OCI-M2 (cell line): ENCODE measurements around the gene MPV17L.
"Not testable (repeated sequence)": the region's sequence is repeated elsewhere in the genome, so short reads cannot be mapped to it uniquely, and the experiment has no call there.

Experiments
- DNase-seq: peaks from one replicate; lab custom pipeline; 2025; ENCODE audit not compliant: unreplicated experiment; lab: John Stamatoyannopoulos, UW

Gene MPV17L

DNA sequence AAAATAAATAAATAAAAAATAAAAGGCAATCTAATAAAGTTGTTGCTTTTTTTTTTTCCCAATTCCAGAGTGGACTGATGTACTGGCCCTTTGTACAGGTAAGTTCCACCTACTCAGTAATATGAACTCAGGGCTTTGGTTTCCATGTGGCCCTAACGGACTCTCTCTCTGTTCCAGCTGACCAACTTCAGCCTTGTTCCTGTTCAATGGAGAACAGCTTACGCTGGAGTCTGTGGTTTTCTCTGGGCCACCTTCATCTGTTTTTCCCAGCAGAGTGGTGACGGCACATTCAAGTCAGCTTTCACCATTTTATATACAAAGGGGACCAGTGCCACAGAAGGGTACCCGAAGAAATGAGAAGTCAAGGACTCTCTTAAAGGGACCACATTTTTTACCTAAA is 12.2 kb downstream of the MPV17L start:
- not testable (repeated sequence) for DNase-seq

DNA sequence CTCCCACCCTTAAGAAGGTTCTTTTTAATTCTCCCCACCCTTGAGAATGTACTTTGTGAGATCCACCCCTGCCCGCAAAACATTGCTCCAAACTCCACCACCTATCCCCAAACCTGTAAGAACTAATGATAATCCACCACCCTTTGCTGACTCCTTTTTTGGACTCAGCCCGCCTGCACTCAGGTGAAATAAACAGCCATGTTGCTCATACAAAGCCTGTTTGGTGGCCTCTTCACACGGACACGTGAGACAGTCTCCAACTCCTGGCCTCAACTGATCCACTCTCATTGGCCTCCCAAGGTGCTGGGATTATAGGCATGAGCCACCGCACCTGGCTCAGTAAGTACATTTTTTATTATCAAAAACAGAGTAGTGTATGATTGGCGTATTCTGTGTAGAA is 13.9 kb downstream of the MPV17L start:
- not testable (repeated sequence) for DNase-seq

DNA sequence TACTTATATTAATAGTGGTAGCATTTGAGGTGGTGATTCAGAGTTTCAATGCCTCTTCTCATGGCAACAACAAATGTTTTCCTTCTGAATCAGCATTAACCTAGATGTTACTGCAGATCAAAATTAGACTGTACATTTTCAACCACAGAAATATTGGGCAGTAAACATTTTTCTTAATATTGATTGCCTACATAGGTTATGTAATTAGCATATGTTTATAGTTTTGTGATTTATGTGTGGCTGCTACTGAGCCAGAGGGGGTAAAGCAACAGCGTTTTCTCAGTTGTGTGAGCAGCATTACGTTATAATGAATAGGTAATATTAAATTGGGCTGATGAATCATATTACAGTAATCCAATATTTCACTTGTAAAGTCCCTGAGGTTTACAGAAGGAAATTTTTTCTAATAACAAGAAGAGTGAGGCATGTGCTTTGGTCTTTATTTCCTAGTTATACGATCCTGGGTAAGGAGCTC is 20.0 kb downstream of the MPV17L start:
- no peak for DNase-seq

DNA sequence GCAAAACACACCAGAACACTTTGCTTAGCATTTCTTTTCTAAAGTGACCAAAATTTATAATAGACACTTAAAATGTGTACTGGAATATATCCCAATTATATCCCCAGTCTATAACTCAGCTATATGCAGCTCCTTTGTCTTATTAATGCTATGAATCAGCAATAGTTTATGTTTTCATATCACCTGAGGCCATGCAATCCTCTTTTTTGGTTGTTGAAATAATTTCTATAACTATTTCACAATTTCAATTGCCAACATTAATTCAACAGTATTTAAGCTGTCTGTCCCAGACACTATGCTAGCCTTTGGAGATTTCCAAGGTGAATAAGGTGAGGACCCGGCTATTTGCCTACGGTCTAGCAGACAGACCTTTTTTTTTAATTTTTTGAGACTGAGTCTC is 21.6 kb downstream of the MPV17L start:
- no peak for DNase-seq

DNA sequence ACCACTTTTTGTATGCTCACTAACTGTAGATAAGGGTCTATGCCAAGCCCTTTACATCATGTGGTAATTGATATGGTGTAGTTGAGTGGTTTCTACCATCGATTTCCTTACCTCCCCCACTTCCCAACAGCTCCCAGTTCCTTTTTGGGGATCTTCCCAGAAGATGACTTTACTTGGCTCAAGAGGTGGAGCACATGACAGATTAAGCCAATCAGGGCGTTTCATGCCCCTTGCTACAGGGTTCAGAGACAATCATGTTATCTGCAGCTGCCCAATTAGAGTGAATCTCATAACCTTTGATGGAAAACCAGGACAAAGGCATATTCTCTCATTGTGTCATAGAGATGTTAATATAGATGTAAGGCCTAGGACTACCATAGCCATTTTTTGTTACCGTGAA is 22.7 kb downstream of the MPV17L start:
- DNase-seq, result no peak

DNA sequence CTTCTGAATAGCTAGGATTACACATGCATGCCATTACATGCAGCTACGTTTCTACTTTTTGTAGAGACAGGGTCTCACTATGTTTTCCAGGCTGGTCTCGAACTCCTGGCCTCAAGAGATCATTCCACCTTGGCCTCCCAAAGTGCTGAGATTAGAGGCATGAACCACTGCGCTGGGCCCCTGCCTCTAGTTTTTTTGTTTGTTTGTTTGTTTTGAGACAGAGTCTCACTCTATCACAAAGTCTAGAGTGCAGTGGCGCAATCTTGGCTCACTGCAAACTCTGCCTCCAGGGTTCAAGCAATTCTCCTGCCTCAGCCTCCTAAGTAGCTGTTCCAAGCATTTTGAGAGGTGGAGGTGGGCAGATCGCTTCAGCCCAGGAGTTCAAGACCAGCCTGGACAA is 26.1 kb downstream of the MPV17L start:
- DNase-seq, result not testable (repeated sequence)

DNA sequence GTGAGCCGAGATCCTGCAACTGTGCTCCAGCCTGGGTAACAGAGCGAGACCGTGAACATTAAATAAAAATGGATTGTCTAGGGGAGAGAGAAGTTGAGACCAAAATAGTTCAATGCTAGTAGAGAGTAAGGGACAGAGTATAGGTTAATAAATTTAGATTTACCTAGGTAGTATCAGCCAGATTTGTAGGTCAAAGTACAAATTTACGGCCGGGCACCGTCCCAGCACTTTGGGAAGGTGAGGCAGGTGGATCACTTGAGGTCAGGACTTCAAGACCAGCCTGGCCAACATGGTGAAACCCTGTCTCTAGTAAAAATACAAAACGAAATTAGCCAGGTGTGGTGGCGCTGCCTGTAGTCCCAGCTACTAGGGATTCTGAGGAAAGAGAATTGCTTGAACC is 26.7 kb downstream of the MPV17L start:
- DNase-seq, result no peak

DNA sequence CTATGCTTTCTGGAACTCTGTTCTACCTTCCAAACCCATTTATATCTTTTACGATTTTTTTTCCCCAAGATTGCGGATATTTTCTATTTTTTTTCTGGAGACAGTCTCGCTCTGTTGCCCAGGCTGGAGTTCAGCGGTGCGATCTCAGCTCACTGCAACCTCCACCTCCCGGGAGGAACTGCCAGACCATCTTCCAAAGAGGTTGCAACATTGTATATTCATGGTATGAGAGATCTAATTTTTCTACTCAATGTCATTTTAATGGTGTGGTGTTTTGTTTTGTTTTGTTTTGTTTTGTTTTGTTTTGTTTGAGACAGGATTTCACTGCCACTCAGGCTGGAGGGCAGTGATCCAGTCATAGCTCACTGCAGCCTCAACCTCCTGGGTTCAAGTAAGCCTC is 30.3 kb downstream of the MPV17L start:
- DNase-seq, result no peak

DNA sequence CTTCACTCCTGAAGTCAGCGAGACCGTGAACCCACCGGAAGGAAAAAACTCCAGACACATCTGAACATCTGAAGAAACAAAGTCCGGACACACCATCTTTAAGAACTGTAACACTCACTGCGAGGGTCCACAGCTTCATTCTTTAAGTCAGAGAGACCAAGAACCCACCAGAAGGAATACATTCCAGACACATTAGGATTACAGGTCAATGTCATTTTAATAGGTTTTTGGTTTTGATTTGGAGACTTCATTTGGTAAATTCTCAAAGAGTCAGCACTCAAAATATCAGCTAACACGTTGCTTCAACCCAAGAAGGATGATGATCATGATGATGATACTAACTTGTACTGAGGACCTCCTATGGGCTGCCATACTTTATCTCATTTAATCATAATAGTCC is 31.2 kb downstream of the MPV17L start:
- no peak for DNase-seq

DNA sequence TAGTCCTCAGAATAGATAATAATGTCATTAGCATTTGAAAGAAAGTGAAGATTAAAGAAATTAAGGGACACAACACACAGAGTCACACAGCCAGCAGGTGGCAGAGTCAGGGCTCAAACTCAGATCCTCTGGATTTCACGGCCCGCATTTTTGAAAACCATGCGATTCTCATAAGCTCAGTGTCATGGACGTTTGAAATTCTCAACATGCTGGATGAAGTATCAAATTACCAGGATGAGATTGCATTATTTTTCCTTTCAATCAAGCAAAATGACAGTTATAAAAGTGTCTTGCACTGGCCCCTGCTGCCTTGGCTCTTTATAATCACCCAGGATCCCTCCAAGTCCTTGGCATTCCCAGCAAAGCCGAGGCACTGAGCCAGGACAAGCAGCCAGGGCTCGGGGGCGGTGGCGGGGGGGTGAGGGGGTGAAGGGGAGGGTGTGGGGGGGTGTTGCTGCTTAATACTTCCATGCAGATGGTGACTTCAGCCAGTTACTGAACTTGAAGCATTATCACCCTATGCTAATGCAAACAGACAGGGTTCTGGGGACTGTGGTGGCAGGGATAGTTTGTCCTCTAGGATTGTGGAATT is 32.2 kb downstream of the MPV17L start:
- no peak for DNase-seq

DNA sequence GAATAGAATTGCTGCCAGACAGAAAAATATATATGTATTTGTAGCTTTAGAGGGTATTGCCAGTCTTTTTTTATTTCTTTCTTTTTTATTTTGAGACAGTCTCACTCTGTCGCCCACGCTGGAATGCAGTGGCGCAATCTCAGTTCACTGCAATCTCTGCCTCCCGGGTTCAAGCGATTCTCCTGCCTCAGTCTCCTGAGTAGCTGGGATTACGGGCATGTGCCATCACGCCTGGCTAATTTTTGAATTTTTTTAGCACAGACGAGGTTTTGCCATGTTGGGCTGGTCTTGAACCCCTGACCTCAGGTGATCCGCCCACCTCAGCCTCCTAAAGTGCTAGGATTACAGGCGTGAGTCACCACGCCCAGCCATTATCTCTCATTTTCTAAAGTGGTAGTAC is 35.3 kb downstream of the MPV17L start:
- DNase-seq, result not testable (repeated sequence)

DNA sequence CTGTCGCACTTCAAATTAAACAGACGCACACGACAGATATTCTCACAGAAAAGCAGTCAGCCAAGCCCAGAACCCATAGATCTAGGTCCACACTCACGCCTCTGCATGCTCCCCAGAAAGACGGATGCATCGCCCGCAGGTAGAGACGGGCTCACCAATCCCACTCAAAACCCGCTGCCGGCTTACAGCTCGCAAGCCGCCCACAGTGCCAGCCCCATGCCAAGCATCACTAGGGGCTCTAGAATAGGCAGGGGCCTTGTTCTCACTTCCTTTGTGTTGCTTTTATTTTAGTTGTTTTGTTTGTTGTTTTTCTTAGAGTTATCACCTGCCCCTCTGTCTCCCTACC is 38.5 kb downstream of the MPV17L start:
- DNase-seq, result no peak

DNA sequence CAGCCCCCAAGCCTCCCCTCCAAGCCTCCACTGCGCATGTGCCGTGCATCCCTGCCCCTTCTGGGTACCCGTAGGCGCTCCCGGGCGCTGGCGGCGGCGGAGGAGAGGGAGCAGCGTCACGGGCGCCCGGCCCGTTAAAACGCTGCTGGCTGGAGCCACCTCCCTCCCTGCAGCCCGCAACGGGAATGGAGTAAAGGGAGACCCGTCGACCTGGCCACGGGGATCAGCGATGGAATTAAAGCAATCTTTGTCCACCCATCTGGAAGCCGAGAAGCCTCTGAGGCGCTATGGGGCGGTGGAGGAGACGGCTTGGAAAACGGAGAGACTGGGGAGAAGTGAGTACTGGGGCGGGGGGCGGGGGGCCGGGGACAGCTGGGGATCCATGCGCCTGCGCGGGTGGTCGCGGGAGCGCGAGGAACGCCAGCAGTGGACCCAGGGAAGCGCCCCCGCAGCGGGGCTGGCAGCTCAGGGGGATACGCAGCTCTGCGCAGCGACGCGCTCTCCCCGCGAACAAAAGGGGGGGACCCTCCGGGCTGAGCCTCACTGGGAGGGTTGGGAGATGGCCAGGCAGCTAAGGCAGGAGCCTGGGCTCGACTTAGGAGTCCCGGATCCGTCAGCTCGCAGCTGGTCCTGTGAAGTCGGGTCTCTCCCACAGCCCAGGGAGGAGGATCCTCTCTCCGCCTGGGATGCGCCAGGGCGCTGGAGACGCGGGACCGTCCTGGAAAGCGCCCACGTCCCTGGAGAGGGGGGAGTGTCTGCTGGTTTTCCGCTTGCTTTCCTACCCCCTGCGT is 39.1 kb downstream of the MPV17L start, which contains the start of gene BMERB1:
TSS of gene BMERB1 (plus strand) at position 164 of the 791 bp plus-strand sequence. CDS start at position 230, 66 bp downstream.
- no peak for DNase-seq

DNA sequence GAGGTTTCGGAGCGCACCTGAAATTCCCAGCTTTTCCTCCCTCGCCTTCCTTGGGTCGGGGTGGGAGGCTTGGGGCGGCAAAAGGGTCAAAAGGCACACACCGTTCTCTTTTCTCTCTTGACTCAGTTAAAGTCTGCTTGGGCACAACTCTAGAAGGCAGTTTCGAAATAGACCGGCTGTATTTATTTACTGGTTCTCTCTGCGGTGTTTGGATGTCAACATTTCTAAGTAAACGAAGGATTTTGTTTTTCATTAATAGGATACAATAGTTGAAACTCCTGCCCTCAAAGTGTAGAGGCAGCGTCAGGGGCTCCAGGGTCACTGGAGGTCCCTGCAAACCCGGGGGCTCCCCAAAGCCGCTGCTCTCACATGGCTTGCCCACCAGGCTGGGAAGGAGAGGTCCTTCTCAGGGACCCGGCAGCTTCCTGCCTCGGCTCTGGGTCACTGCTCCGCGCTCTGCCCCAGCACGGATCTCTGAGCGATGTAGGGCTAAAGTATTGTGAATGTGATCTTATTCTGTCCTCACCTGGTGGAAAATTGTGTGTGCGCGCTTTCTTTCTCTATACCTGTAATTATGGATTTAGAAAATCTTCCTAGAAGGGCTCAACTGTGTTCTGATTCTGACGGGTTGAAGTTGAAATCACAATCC is 39.8 kb downstream of the MPV17L start:
- no peak for DNase-seq

DNA sequence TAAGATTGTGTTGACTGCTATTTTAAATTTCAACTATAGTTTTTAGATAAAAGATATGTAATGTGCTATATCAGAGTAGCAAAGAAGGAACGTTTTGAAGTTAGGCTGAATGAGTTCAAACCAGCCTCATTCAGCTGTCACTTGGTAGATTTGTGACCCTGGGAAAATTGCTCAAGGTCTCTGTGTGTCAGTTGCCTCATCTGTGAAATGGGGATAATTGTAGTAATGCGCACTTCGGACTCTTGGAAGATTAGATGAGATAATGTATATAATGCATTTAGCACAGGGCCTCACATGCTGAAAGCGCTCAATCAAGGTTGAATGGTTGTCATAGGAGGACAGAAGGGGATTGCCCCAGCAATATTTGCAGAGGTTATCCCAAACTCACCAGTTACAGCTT is 43.5 kb downstream of the MPV17L start:
- DNase-seq, result no peak

DNA sequence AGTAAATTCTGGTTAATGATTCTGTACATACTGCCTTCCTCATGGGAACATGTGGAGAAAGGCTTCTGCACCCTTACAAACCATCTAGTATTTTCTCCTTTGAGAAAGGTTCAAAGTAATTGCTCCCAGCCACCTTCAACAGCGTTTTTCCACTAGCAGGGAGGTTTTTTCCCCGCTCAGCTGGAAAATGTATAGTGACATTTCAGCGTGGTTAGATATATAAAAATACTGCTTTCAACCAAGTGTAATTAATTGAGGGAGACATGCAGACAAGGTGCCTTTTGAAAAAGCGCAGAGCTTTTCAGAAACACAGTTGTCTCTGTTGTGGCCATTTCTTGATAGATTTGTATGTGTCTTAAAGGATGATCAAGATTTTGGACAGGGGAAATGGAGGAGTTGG is 44.0 kb downstream of the MPV17L start:
- DNase-seq, result no peak

DNA sequence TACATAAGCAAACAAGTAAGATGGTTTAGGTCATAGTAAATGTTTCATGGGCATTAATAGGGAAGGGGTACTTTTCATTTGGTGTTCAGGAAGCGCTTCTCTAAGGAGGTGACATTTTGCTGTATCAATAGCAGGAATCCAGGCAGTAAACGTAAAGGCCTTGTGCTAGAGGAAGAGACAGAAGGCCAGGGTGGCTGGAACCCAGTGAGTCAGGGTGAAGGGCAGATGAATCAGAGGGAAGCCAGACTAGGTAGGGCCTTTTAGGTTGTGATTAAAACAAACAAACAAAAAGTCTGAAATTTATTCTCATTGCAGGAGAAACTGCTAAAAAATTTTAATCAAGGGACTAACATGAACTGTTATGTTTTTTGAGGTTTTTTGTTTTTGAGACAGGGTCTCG is 45.3 kb downstream of the MPV17L start:
- no peak for DNase-seq

DNA sequence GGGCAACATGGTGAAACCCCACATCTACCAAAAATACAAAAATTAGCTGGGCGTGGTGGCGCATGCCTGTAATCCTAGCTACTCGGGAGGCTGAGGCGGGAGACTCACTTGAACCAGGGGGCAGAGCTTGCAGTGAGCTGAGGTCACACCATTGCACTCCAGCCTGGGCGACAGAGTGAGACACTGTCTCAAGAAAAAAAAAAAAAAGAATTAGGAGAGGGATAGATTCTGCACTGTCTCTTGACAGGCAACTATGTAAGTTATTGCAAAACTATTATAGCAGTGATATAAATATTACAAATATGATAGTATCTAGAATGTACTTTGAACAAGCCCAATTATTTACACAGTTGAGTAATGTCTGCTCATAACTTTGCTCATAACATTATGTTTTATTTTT is 46.6 kb downstream of the MPV17L start:
- not testable (repeated sequence) for DNase-seq

DNA sequence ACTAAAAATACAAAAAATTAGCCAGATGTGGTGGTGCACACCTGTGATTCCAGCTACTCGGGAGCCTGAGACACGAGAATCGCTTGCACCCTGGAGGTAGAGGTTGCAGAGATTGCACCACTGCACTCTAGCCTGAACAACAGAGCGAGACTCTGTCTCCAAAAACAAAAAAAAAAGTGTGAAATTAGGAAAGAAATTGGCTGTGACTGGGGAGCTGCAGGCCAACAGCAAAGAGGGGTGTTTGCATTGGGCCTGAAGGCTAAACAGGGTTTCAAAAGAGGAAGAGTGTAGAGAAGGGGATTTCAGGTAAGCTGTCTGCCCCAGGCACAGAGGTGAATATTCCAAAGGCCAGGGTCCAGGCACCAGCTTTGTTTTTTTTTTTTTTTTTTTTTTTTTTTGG is 48.2 kb downstream of the MPV17L start:
- no peak for DNase-seq

DNA sequence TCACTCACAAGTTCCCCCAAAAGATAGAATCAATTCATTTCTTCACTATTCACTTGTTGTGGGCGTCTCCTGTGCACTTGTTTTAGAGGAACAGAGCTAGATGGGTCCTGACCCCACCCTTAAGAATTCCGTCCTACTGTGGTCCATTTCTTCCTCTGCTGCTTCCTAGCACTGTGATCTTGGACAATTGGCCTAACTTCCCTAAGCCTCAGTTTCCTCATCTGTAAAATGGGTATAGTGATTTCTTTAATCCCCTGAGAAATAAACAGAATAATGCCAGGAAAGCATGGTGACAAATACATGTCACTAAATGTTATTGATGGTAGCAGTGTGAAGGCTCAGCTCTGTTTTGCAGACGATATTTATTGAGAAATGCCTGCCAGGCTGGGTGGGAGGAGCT is 48.7 kb downstream of the MPV17L start:
- DNase-seq, result no peak

DNA sequence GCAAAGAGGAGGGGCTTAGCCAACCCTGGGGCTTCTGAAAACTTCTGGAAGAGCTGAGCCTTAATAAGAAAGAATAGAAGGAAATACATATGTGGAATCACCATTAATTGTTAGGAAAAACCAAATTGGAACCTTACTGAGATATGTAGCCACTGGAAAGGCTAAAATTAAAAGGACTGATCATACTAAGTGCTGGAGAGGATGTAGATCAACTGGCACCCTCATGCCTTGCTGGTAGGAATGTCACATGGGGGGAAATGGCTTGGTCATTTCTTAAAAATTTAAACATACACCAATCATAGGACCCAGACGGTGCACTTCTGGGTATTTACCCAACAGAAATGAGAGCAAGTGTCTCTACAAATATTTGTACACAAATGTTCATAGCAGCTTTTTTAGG is 49.9 kb downstream of the MPV17L start:
- no peak for DNase-seq

DNA sequence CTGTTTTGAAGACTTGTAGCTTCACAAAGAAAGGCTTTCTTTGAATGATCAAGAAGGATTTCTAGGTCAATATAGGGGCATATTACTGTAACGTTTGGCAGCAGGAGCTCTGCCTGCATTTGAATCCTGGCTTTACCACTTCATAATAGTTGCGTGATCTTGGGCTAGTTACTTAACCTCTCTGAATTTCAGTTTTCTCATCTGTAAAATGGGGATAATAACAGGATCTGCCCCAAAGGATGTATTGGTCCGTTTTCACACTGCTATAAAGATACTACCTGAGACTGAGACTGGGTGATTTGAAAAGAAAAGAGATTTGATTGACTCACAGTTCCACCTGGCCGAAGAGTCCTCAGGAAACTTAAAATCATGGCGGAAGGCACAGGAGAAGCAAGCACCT is 51.3 kb downstream of the MPV17L start:
- no peak for DNase-seq
